ENCODE results near the gene SPTA1.

The SPTA1 gene

DNA sequence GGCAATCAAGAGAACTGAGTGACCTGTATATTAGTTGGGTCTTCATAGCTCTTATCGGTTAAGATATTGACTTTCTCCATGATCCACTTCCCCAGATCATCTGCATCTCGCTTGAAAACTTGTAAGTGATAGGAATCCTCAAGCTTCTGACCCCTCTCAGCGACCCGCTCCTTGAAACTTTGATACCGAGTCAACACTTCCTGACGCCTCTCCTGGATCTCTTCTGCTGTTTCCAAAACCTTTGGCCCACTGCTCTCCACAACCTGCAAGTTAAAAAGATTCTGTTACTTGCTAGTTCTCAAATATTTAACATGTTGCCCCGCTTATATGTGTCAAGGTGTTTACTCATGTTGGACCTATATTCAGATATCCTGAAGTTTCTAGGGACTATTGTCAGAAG lies 1.4 kb downstream of the SPTA1 start:
- H3K36me3 ChIP-seq (ENCODE audit: control insufficient read depth, insufficient read depth, low read length) = no peaks in the 10 kb centered on the region
- H3K9me3 ChIP-seq (ENCODE audit: control insufficient read depth, insufficient read depth, low read length) = no peaks in the 10 kb centered on the region
- no peak overlapping the region for H3K27ac ChIP-seq (ENCODE audit: low read depth, low read length)
- H3K4me3 ChIP-seq (ENCODE audit: low read depth, low read length) = no peak overlapping the region
- no peak overlapping the region for H3K9ac ChIP-seq (ENCODE audit: low read depth, low read length)
- H3K4me1 ChIP-seq (ENCODE audit: control insufficient read depth, insufficient read depth, low read length) = no peaks in the 10 kb centered on the region
- H3K27me3 ChIP-seq (ENCODE audit: control insufficient read depth, insufficient read depth, low read length) = no peaks in the 10 kb centered on the region

DNA sequence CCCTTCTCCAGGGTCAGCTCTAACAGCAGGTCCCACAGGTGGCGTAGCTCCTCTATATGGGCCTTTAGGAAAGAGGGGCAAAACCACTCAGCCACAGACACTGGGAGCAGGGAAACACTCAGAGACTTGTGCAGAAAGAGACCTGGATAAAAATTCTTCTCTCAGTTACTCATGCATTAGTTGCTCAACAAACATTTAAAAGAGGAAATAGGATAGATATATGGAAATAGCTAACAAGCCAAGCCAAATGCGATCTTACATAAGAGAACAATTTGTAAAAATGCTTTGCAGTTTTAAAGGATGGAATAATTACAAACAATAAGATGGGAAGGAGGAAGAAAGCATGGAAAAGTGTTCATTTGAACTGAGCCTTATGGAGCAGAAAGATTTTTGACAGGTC lies 4.9 kb downstream of the SPTA1 start:
- Histone ChIP-seq H3K27ac (ENCODE audit: low read depth, low read length) (no peak overlapping the region), H3K9me3 (ENCODE audit: control insufficient read depth, insufficient read depth, low read length) (no peaks in the 10 kb centered on the region), H3K27me3 (ENCODE audit: control insufficient read depth, insufficient read depth, low read length) (no peaks in the 10 kb centered on the region), H3K4me1 (ENCODE audit: control insufficient read depth, insufficient read depth, low read length) (no peaks in the 10 kb centered on the region), H3K36me3 (ENCODE audit: control insufficient read depth, insufficient read depth, low read length) (no peaks in the 10 kb centered on the region), H3K9ac (ENCODE audit: low read depth, low read length) (no peak overlapping the region), H3K4me3 (ENCODE audit: low read depth, low read length) (no peak overlapping the region)

DNA sequence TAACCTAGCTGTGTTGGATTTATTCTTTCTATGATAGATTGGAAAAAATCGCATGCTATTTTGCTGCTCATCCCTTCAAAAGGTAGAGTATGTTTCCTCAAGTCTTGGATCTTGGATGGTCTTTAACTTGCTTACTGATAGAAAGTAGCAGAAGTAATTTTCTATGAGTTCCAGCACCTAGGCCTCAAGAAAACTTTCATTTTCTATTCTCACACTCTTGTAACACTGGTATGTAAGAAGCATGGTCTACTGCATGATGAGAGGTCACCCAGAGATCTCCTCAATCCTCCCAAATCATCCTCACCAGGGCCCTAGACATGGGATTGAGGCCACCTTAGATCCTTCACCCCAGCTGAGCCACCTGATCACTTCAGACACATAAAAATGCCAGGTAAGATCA lies 7.2 kb downstream of the SPTA1 start:
- H3K9ac ChIP-seq (ENCODE audit: low read depth, low read length) = no peak overlapping the region
- H3K4me3 ChIP-seq (ENCODE audit: low read depth, low read length) = no peak overlapping the region
- H3K27ac ChIP-seq (ENCODE audit: low read depth, low read length) = no peak overlapping the region
- no peaks in the 10 kb centered on the region for H3K36me3 ChIP-seq (ENCODE audit: control insufficient read depth, insufficient read depth, low read length)
- no peaks in the 10 kb centered on the region for H3K27me3 ChIP-seq (ENCODE audit: control insufficient read depth, insufficient read depth, low read length)
- H3K4me1 ChIP-seq (ENCODE audit: control insufficient read depth, insufficient read depth, low read length) = no peaks in the 10 kb centered on the region
- no peaks in the 10 kb centered on the region for H3K9me3 ChIP-seq (ENCODE audit: control insufficient read depth, insufficient read depth, low read length)

DNA sequence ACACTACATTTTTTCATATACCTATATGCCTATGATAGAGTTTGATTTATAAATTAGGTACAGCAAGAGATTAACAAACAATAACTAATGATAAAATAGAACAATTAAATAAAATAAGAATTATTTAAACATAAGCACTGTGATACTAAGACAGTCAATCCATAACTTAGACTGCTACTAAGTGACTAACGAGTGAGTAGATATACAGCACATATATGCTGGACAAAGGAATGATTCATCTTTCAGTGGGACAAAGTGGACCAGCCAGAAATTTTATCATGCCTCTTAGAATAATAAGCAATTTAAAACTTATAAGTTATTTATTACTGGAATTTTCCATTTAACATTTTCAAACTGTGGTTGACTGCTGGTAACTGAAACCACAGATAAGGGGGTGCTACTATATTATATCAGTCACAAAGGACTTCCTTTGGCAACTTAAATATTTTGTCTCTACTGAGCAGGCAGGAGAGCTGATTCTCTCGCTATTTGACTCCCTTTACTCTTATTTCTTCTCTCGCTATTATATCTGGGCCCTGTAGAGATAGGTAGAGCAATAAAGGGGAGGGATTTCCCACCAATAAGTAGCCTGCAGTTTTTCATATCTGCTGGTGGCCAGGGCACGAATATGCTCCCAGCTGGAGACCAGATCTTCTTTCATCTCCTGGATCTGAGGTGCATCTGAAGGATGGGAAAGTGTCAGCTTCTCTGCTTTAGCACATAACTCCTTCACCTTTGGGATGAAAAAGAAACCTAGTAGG lies 10.8 kb downstream of the SPTA1 start:
- H3K4me1 ChIP-seq (ENCODE audit: control insufficient read depth, insufficient read depth, low read length) = no peaks in the 10 kb centered on the region
- no peak overlapping the region for H3K27ac ChIP-seq (ENCODE audit: low read depth, low read length)
- no peak overlapping the region for H3K9ac ChIP-seq (ENCODE audit: low read depth, low read length)
- no peaks in the 10 kb centered on the region for H3K27me3 ChIP-seq (ENCODE audit: control insufficient read depth, insufficient read depth, low read length)
- no peaks in the 10 kb centered on the region for H3K9me3 ChIP-seq (ENCODE audit: control insufficient read depth, insufficient read depth, low read length)
- no peaks in the 10 kb centered on the region for H3K36me3 ChIP-seq (ENCODE audit: control insufficient read depth, insufficient read depth, low read length)
- no peak overlapping the region for H3K4me3 ChIP-seq (ENCODE audit: low read depth, low read length)

DNA sequence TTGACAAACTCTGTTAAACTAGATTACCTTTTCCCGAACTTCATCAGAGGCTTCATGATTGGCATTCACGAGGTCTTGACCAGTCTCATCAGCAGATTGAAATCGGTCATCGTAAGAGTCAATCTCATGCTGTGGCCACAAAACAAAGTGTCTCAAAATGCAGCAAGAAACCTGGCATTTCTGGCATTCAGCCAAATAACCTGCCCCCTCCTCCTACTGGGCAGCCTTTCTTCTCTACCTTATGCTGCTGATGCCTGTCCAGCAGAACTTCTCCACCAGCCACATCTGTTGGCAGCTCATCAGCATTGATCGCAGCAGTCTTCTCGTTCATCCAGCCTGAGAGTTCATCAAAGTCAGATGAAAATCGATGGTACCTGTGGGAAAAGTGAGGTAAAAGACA lies 12.2 kb downstream of the SPTA1 start:
- Histone ChIP-seq H3K36me3 (ENCODE audit: control insufficient read depth, insufficient read depth, low read length) (no peaks in the 10 kb centered on the region), H3K9me3 (ENCODE audit: control insufficient read depth, insufficient read depth, low read length) (no peaks in the 10 kb centered on the region), H3K9ac (ENCODE audit: low read depth, low read length) (no peak overlapping the region), H3K4me1 (ENCODE audit: control insufficient read depth, insufficient read depth, low read length) (no peaks in the 10 kb centered on the region), H3K4me3 (ENCODE audit: low read depth, low read length) (no peak overlapping the region), H3K27ac (ENCODE audit: low read depth, low read length) (no peak overlapping the region), H3K27me3 (ENCODE audit: control insufficient read depth, insufficient read depth, low read length) (no peaks in the 10 kb centered on the region)

DNA sequence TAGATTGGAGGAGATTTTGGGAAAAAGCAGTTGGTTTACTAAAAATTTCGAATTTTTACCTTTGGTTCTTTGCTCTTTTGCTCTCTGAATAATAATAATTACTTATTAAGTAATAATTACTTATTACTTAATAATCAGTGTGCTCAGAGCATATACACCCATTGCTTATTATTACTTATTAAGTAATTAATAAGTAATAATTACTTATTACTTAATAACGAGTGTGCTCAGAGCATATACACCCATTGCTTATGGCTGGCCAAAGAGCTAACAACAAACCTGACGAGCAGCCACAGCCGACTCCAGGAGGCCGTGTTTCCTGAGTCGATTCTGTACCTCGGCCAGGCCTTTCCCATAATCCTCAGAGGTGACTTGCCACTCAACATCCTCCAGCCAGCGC lies 20.5 kb downstream of the SPTA1 start:
- no peaks in the 10 kb centered on the region for H3K9me3 ChIP-seq (ENCODE audit: control insufficient read depth, insufficient read depth, low read length)
- H3K4me3 ChIP-seq (ENCODE audit: low read depth, low read length) = no peak overlapping the region
- H3K27ac ChIP-seq (ENCODE audit: low read depth, low read length) = no peak overlapping the region
- H3K36me3 ChIP-seq (ENCODE audit: control insufficient read depth, insufficient read depth, low read length) = no peaks in the 10 kb centered on the region
- H3K27me3 ChIP-seq (ENCODE audit: control insufficient read depth, insufficient read depth, low read length) = no peaks in the 10 kb centered on the region
- no peaks in the 10 kb centered on the region for H3K4me1 ChIP-seq (ENCODE audit: control insufficient read depth, insufficient read depth, low read length)
- H3K9ac ChIP-seq (ENCODE audit: low read depth, low read length) = no peak overlapping the region

DNA sequence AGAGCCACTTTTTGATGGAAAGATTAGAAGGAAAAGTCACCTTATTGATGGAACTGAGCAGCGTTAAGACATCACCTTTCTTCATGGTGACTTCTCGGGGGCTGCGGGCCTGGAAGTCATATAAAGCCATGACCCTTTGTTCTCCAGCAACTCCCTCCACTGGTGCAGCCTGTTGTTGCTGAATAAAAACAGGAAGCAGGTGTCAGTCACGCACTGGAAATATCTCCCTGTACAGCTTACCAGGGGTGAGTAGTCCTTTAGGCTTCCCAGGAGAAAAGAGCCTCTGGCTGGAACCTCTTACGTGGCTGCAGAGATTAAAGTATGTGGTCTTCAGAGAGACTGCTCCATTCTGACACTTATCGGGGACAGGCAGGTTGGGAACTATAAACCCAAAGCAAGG lies 31.9 kb downstream of the SPTA1 start:
- no peak overlapping the region for H3K4me3 ChIP-seq (ENCODE audit: low read depth, low read length)
- H3K27ac ChIP-seq (ENCODE audit: low read depth, low read length) = no peak overlapping the region
- H3K4me1 ChIP-seq (ENCODE audit: control insufficient read depth, insufficient read depth, low read length) = no peaks in the 10 kb centered on the region
- H3K36me3 ChIP-seq (ENCODE audit: control insufficient read depth, insufficient read depth, low read length) = no peaks in the 10 kb centered on the region
- no peak overlapping the region for H3K9ac ChIP-seq (ENCODE audit: low read depth, low read length)
- no peaks in the 10 kb centered on the region for H3K27me3 ChIP-seq (ENCODE audit: control insufficient read depth, insufficient read depth, low read length)
- H3K9me3 ChIP-seq (ENCODE audit: control insufficient read depth, insufficient read depth, low read length) = no peaks in the 10 kb centered on the region

DNA sequence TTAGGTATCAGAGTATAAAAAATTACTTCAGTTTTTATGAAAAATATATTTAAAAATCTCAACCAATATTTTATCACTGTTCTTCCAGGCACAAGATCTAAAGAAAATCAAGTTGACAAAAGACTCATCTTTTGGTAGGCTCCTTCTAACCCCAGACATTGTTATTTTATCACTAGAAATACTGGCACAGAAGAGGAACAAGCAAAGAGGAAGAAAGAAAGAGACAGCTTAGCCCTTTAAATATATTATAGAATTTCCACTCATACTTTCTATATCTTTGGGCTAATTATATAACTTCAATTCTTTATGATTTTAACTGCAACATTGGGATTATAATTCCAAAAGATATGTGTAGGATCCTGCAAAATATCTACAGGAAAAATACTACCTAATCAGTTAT lies 32.4 kb downstream of the SPTA1 start:
- Histone ChIP-seq H3K4me1 (ENCODE audit: control insufficient read depth, insufficient read depth, low read length) (no peaks in the 10 kb centered on the region), H3K4me3 (ENCODE audit: low read depth, low read length) (no peak overlapping the region), H3K36me3 (ENCODE audit: control insufficient read depth, insufficient read depth, low read length) (no peaks in the 10 kb centered on the region), H3K9me3 (ENCODE audit: control insufficient read depth, insufficient read depth, low read length) (no peaks in the 10 kb centered on the region), H3K27ac (ENCODE audit: low read depth, low read length) (no peak overlapping the region), H3K9ac (ENCODE audit: low read depth, low read length) (no peak overlapping the region), H3K27me3 (ENCODE audit: control insufficient read depth, insufficient read depth, low read length) (no peaks in the 10 kb centered on the region)

DNA sequence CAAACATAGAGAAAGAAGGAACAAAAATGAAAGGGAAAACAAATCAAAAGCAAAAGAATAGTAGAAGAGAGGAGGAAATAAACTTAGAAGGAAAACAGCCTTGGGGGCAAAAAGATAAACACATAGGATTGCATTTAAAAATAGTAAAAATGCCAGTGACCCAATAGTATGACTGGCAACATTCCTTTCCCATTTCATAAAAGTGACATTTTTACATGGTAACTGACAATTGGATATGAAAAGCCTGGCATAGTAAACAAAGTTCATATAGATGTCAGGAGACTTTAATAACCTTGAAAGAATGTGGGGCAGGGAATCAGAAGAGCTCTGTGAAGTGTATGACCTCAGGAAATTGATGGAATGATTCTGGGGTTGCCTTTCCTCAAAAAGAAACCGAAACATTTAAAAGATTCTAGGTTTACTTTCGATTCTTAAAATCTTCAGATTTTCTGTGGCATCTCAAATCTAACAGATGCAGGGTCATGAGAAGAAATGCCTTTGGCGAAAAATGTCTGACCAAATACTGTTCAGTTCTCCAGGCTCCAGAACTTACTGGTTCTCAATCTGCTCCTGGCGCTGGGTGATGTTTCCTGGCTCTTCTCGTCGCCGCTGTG lies 33.7 kb downstream of the SPTA1 start:
- Histone ChIP-seq H3K27ac (ENCODE audit: low read depth, low read length) (no peak overlapping the region), H3K36me3 (ENCODE audit: control insufficient read depth, insufficient read depth, low read length) (no peaks in the 10 kb centered on the region), H3K4me1 (ENCODE audit: control insufficient read depth, insufficient read depth, low read length) (no peaks in the 10 kb centered on the region), H3K27me3 (ENCODE audit: control insufficient read depth, insufficient read depth, low read length) (no peaks in the 10 kb centered on the region), H3K9ac (ENCODE audit: low read depth, low read length) (no peak overlapping the region), H3K4me3 (ENCODE audit: low read depth, low read length) (no peak overlapping the region), H3K9me3 (ENCODE audit: control insufficient read depth, insufficient read depth, low read length) (no peaks in the 10 kb centered on the region)

DNA sequence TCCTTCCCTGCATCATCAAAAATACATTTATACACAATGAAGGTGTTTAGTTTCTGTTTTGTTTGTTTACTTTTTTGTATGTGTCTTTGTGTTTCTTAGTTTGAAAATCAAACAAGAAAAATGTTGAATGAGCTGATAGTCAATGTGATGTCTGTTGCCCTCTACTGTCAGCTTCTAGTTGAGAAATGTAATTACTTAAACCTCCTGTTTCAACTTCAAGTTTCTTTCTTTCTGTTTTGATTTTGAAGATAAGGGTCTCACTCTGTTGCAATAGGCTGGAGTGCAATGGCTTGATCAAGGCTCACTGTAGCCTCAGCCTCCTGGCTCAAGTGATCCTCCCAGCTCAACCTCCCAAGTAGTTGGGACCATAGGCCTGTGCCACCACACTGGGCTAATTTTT lies 37.5 kb downstream of the SPTA1 start:
- Histone ChIP-seq H3K36me3 (ENCODE audit: control insufficient read depth, insufficient read depth, low read length) (no peaks in the 10 kb centered on the region), H3K27me3 (ENCODE audit: control insufficient read depth, insufficient read depth, low read length) (no peaks in the 10 kb centered on the region), H3K27ac (ENCODE audit: low read depth, low read length) (no peak overlapping the region), H3K9ac (ENCODE audit: low read depth, low read length) (no peak overlapping the region), H3K4me3 (ENCODE audit: low read depth, low read length) (no peak overlapping the region), H3K9me3 (ENCODE audit: control insufficient read depth, insufficient read depth, low read length) (no peaks in the 10 kb centered on the region), H3K4me1 (ENCODE audit: control insufficient read depth, insufficient read depth, low read length) (no peaks in the 10 kb centered on the region)

DNA sequence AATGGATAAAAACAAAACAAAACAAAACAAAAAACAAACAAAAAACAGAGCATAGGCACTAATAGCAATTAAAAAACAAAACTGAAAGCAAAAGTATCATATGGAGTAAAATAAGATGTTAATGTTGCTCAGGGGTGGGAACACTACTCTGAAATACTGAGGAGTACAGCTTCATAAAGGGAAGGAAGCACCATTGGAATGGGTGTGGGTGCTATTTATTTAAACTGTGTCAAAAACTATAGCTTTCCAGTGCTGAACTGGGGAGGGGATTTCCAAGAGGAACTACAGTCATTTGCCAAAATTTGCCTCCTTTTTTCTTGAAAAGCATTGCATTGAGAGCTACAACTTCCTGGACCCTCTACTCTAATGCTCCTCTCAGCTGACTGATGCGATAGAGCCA lies 40.0 kb downstream of the SPTA1 start:
- no peaks in the 10 kb centered on the region for H3K27me3 ChIP-seq (ENCODE audit: control insufficient read depth, insufficient read depth, low read length)
- H3K4me3 ChIP-seq (ENCODE audit: low read depth, low read length) = no peak overlapping the region
- H3K27ac ChIP-seq (ENCODE audit: low read depth, low read length) = no peak overlapping the region
- H3K4me1 ChIP-seq (ENCODE audit: control insufficient read depth, insufficient read depth, low read length) = no peaks in the 10 kb centered on the region
- no peaks in the 10 kb centered on the region for H3K36me3 ChIP-seq (ENCODE audit: control insufficient read depth, insufficient read depth, low read length)
- no peaks in the 10 kb centered on the region for H3K9me3 ChIP-seq (ENCODE audit: control insufficient read depth, insufficient read depth, low read length)
- H3K9ac ChIP-seq (ENCODE audit: low read depth, low read length) = no peak overlapping the region

All from HUES48 (cell line).